ENCODE data around the gene SOD3. TPM values are rescaled to one million over a fixed set of nuclear protein-coding genes. Genes with fewer than 3 reads are reported as not detected.

SOD3 gene
- total and polyA plus RNA-seq, 4 experiments from 2014 or later: not detected

- DNase-seq: no peak
- no peak overlapping the region for H3K4me3 ChIP-seq (ENCODE audit: low read length in 2 of 2)
- H3K4me3 Mint-ChIP-seq: no peak overlapping the region
- no peaks in the 10 kb centered on the region for H3K4me1 ChIP-seq (ENCODE audit: insufficient read depth, low read length)
- ChIA-PET POLR2A (ENCODE audit: partially characterized antibody) (no interaction called here), CTCF (ENCODE audit: partially characterized antibody) (no interaction called here)
- H3K4me1 Mint-ChIP-seq: no peaks in the 10 kb centered on the region
- peaks cover 0 to 2% of the 10 kb centered on the region in 2 donors for H3K36me3 Mint-ChIP-seq
- peaks cover 0 to 8% of the 10 kb centered on the region in 2 donors for H3K9me3 ChIP-seq (ENCODE audit: control insufficient read depth in 1 of 2, low read length in 2 of 2)
- intact Hi-C loops (cut with micrococcal nuclease): no loop called here
- H3K9me3 Mint-ChIP-seq: peaks cover 5 to 36% (median 20%) of the 10 kb centered on the region in 8 donors
- H3K27me3 ChIP-seq (ENCODE audit: insufficient read depth, low read length): no peaks in the 10 kb centered on the region
- no peaks in the 10 kb centered on the region for H3K36me3 ChIP-seq (ENCODE audit: insufficient read depth, low read length)
- no peak overlapping the region for H3K27ac Mint-ChIP-seq
- H3K27me3 Mint-ChIP-seq: peaks cover 1 to 2% of the 10 kb centered on the region in 2 donors
- H3K27ac ChIP-seq (ENCODE audit: low read depth, low read length): no peak overlapping the region
Observed at GRCh38 chr4:24753519-24753918, 41.9 kb upstream of the SOD3 start.

DNA sequence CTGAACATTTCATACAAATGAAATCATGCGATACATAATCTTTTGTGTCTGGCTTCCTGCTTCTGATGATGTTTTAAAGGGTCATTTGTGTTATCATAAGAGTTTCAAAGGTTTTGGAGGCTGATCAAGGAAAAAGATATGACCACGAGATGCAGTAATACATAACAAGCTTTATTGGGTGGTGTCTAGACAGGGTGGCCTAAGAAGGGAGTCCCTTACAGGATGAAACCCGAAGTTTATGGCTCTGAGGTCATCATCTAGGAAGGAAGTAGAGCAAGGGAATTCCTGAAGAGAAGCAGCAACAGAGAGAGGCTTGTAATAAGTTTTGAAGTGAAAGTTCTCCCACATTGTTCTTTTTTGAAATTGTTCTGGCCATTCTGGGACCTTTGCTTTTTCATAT is 40.8 kb upstream of the SOD3 start:
- no peaks in the 10 kb centered on the region for H3K27me3 ChIP-seq (ENCODE audit: insufficient read depth, low read length)
- no peak for DNase-seq
- H3K4me3 ChIP-seq (ENCODE audit: low read length in 2 of 2): no peak overlapping the region
- H3K4me1 ChIP-seq (ENCODE audit: insufficient read depth, low read length): no peaks in the 10 kb centered on the region
- peaks cover 1 to 2% of the 10 kb centered on the region in 2 donors for H3K27me3 Mint-ChIP-seq
- H3K9me3 ChIP-seq (ENCODE audit: control insufficient read depth in 1 of 2, low read length in 2 of 2): peaks cover 0 to 8% of the 10 kb centered on the region in 2 donors
- no peak overlapping the region for H3K27ac ChIP-seq (ENCODE audit: low read depth, low read length)
- no peaks in the 10 kb centered on the region for H3K36me3 ChIP-seq (ENCODE audit: insufficient read depth, low read length)
- peaks cover 6 to 43% (median 24%) of the 10 kb centered on the region in 8 donors for H3K9me3 Mint-ChIP-seq
- no peak overlapping the region for H3K27ac Mint-ChIP-seq
- intact Hi-C loops (cut with micrococcal nuclease): no loop called here
- CTCF ChIA-PET (ENCODE audit: partially characterized antibody): no interaction called here
- no peaks in the 10 kb centered on the region for H3K4me1 Mint-ChIP-seq
- peaks cover 0 to 2% of the 10 kb centered on the region in 2 donors for H3K36me3 Mint-ChIP-seq
- no peak overlapping the region for H3K4me3 Mint-ChIP-seq
- POLR2A ChIA-PET (ENCODE audit: partially characterized antibody): no interaction called here

- Mint-ChIP-seq H3K9me3 (peaks cover 0 to 9% (median 5%) of the 10 kb centered on the region in 8 donors), H3K36me3 (no peaks in the 10 kb centered on the region), H3K27me3 (peaks cover 0 to 3% of the 10 kb centered on the region in 2 donors), H3K4me3 (no peak overlapping the region), H3K4me1 (peaks cover 0 to 2% (median 0%) of the 10 kb centered on the region in 4 donors), H3K27ac (no peak overlapping the region)
- H3K4me1 ChIP-seq (ENCODE audit: insufficient read depth, low read length): no peaks in the 10 kb centered on the region
- CTCF ChIA-PET (ENCODE audit: partially characterized antibody): no interaction called here
- H3K36me3 ChIP-seq (ENCODE audit: insufficient read depth, low read length): no peaks in the 10 kb centered on the region
- DNase-seq: no peak
- intact Hi-C loops (cut with micrococcal nuclease): no loop called here
- H3K27ac ChIP-seq (ENCODE audit: low read depth, low read length): no peak overlapping the region
- H3K27me3 ChIP-seq (ENCODE audit: insufficient read depth, low read length): no peaks in the 10 kb centered on the region
- no peak overlapping the region for H3K4me3 ChIP-seq (ENCODE audit: low read length in 2 of 2)
- POLR2A ChIA-PET (ENCODE audit: partially characterized antibody): no interaction called here
- H3K9me3 ChIP-seq (ENCODE audit: control insufficient read depth in 1 of 2, low read length in 2 of 2): no peaks in the 10 kb centered on the region
Observed at GRCh38 chr4:24763631-24764297, 31.6 kb upstream of the SOD3 start.

DNA sequence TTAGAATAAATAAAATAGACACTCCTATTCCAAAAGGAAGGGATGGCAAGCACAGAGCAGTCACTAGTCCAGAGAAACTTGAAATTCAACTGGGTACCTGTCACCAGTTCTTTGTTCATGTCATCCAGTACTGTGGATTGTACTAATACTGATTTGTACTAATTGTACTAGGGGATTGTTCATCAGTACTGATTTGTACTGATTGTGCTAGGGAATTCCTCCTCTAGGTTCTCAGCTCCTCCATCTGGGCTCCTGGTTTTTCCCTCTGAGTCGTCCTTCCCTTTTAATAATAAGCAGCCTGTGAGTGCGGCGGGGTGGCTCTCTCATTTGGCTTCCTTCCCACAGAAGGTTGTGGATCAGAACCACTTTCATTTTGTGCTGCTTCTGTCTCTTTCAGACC is 31.0 kb upstream of the SOD3 start:
- ChIA-PET CTCF (ENCODE audit: partially characterized antibody) (no interaction called here), POLR2A (ENCODE audit: partially characterized antibody) (no interaction called here)
- Mint-ChIP-seq H3K4me3 (no peak overlapping the region), H3K27ac (no peak overlapping the region), H3K9me3 (peaks cover 0 to 5% (median 2%) of the 10 kb centered on the region in 8 donors), H3K4me1 (peaks cover 0 to 2% (median 0%) of the 10 kb centered on the region in 4 donors), H3K27me3 (peaks cover 0 to 3% of the 10 kb centered on the region in 2 donors), H3K36me3 (no peaks in the 10 kb centered on the region)
- Histone ChIP-seq H3K36me3 (ENCODE audit: insufficient read depth, low read length) (no peaks in the 10 kb centered on the region), H3K4me1 (ENCODE audit: insufficient read depth, low read length) (no peaks in the 10 kb centered on the region), H3K27me3 (ENCODE audit: insufficient read depth, low read length) (no peaks in the 10 kb centered on the region), H3K4me3 (ENCODE audit: low read length in 2 of 2) (no peak overlapping the region), H3K27ac (ENCODE audit: low read depth, low read length) (no peak overlapping the region), H3K9me3 (ENCODE audit: control insufficient read depth in 1 of 2, low read length in 2 of 2) (no peaks in the 10 kb centered on the region)
- DNase-seq: no peak
- intact Hi-C loops (cut with micrococcal nuclease): no loop called here

DNA sequence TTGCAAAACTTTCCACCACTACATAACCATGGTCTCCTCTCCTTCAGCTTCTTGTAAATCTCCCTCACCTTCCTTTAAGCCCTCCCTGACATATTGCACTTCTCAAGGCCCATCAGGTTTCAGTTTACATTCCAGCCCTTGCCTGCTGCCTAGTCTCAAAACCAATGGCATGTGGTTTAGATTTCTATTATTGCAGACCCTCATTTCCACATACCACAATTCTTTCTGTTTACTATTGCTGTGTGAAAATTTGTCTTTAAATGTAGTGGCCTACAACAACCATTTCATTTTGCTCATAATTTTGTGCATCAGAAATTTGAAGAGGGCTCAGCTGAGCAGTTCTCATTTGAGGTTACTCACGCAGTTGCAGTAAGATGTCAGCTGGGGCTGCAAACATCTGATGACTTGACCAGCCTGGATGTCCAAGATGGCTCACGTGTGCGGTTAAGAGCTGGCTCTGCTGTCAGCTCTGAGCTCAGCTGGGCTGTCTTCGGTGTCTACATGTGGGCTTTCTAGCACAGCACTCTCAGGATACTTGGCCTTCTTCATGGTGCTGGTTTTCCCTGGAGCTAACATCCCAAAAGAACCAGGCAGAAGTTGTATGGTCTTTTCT is 29.9 kb upstream of the SOD3 start:
- no peak for DNase-seq
- intact Hi-C loops (cut with micrococcal nuclease): no loop called here
- no peaks in the 10 kb centered on the region for H3K4me1 ChIP-seq (ENCODE audit: insufficient read depth, low read length)
- ChIA-PET CTCF (ENCODE audit: partially characterized antibody) (no interaction called here), POLR2A (ENCODE audit: partially characterized antibody) (no interaction called here)
- H3K9me3 Mint-ChIP-seq: peaks cover 0 to 4% (median under 1%) of the 10 kb centered on the region in 8 donors
- H3K4me1 Mint-ChIP-seq: peaks cover 0 to 2% (median 0%) of the 10 kb centered on the region in 4 donors
- peak overlapping the region in 1 of 8 donors; percentile 7 for H3K4me3 Mint-ChIP-seq
- no peaks in the 10 kb centered on the region for H3K27me3 ChIP-seq (ENCODE audit: insufficient read depth, low read length)
- no peak overlapping the region for H3K27ac ChIP-seq (ENCODE audit: low read depth, low read length)
- no peak overlapping the region for H3K27ac Mint-ChIP-seq
- no peaks in the 10 kb centered on the region for H3K36me3 ChIP-seq (ENCODE audit: insufficient read depth, low read length)
- no peaks in the 10 kb centered on the region for H3K36me3 Mint-ChIP-seq
- peaks cover 0 to 1% of the 10 kb centered on the region in 2 donors for H3K27me3 Mint-ChIP-seq
- no peak overlapping the region for H3K4me3 ChIP-seq (ENCODE audit: low read length in 2 of 2)
- no peaks in the 10 kb centered on the region for H3K9me3 ChIP-seq (ENCODE audit: control insufficient read depth in 1 of 2, low read length in 2 of 2)

DNA sequence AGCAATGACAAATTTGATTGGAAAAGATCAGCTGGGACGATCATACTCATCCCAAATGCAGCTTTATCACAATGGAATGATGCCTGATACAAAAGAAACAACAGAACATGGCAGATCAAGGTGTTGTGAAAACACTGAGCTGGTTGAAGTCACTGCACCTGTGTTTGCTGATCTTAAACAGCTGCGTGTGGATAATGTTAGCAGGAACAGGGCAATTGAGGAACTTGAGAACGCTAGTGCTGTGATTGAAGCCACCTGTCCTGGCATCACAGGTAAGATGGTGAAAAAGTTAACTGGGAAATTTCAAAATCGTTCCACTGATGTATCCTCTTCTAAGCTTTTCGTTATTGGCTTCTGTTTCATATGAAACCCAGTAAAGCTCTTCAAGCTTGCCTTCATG is 27.4 kb upstream of the SOD3 start:
- Mint-ChIP-seq H3K4me3 (no peak overlapping the region), H3K9me3 (peaks cover 0 to 4% (median 2%) of the 10 kb centered on the region in 8 donors), H3K4me1 (peaks cover 0 to 2% (median 0%) of the 10 kb centered on the region in 4 donors), H3K36me3 (no peaks in the 10 kb centered on the region), H3K27me3 (no peaks in the 10 kb centered on the region), H3K27ac (no peak overlapping the region)
- Histone ChIP-seq H3K27ac (ENCODE audit: low read depth, low read length) (no peak overlapping the region), H3K9me3 (ENCODE audit: control insufficient read depth in 1 of 2, low read length in 2 of 2) (no peaks in the 10 kb centered on the region), H3K27me3 (ENCODE audit: insufficient read depth, low read length) (no peaks in the 10 kb centered on the region), H3K4me1 (ENCODE audit: insufficient read depth, low read length) (no peaks in the 10 kb centered on the region), H3K36me3 (ENCODE audit: insufficient read depth, low read length) (no peaks in the 10 kb centered on the region), H3K4me3 (ENCODE audit: low read length in 2 of 2) (no peak overlapping the region)
- intact Hi-C loops (cut with micrococcal nuclease): no loop called here
- ChIA-PET POLR2A (ENCODE audit: partially characterized antibody) (no interaction called here), CTCF (ENCODE audit: partially characterized antibody) (no interaction called here)
- no peak for DNase-seq

DNA sequence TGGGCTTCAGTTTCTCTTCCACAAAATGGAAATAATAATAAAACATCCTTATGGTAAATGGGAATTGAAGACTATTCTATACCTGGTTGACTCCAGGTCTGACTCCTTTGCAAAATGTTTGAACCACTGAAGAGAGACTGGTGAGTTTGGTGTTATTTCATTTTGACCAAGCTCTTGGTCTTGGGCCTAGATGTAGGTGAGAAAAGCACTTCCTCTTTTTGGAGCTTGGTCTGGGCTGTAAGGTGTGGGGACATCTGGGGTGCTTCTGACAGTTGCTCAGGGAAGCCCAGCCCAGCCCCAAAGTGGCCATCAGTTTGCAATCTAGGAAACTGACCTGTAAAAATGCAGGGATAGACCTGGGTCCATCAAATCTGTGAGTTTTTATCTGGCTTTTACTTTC is 26.8 kb upstream of the SOD3 start:
- no peak overlapping the region for H3K4me3 Mint-ChIP-seq
- intact Hi-C loops (cut with micrococcal nuclease): no loop called here
- ChIA-PET CTCF (ENCODE audit: partially characterized antibody) (no interaction called here), POLR2A (ENCODE audit: partially characterized antibody) (no interaction called here)
- no peaks in the 10 kb centered on the region for H3K36me3 Mint-ChIP-seq
- Histone ChIP-seq H3K27ac (ENCODE audit: low read depth, low read length) (no peak overlapping the region), H3K36me3 (ENCODE audit: insufficient read depth, low read length) (no peaks in the 10 kb centered on the region), H3K4me3 (ENCODE audit: low read length in 2 of 2) (no peak overlapping the region), H3K9me3 (ENCODE audit: control insufficient read depth in 1 of 2, low read length in 2 of 2) (no peaks in the 10 kb centered on the region), H3K4me1 (ENCODE audit: insufficient read depth, low read length) (no peaks in the 10 kb centered on the region), H3K27me3 (ENCODE audit: insufficient read depth, low read length) (no peaks in the 10 kb centered on the region)
- no peak for DNase-seq
- no peak overlapping the region for H3K27ac Mint-ChIP-seq
- peaks cover 0 to 4% (median 2%) of the 10 kb centered on the region in 8 donors for H3K9me3 Mint-ChIP-seq
- H3K4me1 Mint-ChIP-seq: peaks cover 0 to 2% (median 0%) of the 10 kb centered on the region in 4 donors
- no peaks in the 10 kb centered on the region for H3K27me3 Mint-ChIP-seq
